ENCODE data around the gene TMEM209. TPM values are rescaled to one million over a fixed set of nuclear protein-coding genes. Genes with fewer than 3 reads are reported as not detected.
"Not testable (repeated sequence)": the region's sequence is repeated elsewhere in the genome, so short reads cannot be mapped to it uniquely, and the experiment has no call there.

TMEM209 gene
- total RNA-seq, 4 donors from 2014 or later = 8.7 to 15.0 (median 12.6) TPM

- TF ChIP-seq POLR2AphosphoS5 (IDR thresholded peaks at IDR 0.05) (no peak), EP300 (IDR thresholded peaks at IDR 0.05) (no peak), POLR2A (IDR thresholded peaks at IDR 0.05) (no peak), CTCF (IDR thresholded peaks at IDR 0.05) (no peak)
- Histone ChIP-seq H3K4me3 (no peak overlapping the region), H3K27ac (no peak overlapping the region), H3K27me3 (no peaks in the 10 kb centered on the region), H3K4me1 (peaks cover 11% of the 10 kb centered on the region), H3K9me3 (no peaks in the 10 kb centered on the region), H3K36me3 (peaks cover 77% of the 10 kb centered on the region)
- 37% methylated on average over 1 of the region's 1 CpG for WGBS
- DNase-seq (ENCODE audit: low spot score in 2 of 2) = no peak
Observed at GRCh38 chr7:130127821-130128317, 77.3 kb downstream of the TMEM209 start.

GRCh38 chr7:130127404-130127803, 77.8 kb downstream of the TMEM209 start:
- DNase-seq (ENCODE audit: low spot score in 2 of 2) = no peak
- TF ChIP-seq CTCF (IDR thresholded peaks at IDR 0.05) (no peak), EP300 (IDR thresholded peaks at IDR 0.05) (no peak), POLR2AphosphoS5 (IDR thresholded peaks at IDR 0.05) (no peak), POLR2A (IDR thresholded peaks at IDR 0.05) (no peak)

GRCh38 chr7:130126840-130127239, 78.4 kb downstream of the TMEM209 start:
- peaks cover 77% of the 10 kb centered on the region for H3K36me3 ChIP-seq
- 98% methylated on average over 3 of the region's 3 CpGs for WGBS

More at GRCh38 chr7:130127404-130127803, 77.8 kb downstream of the TMEM209 start:
- Histone ChIP-seq H3K27ac (no peak overlapping the region), H3K27me3 (no peaks in the 10 kb centered on the region), H3K36me3 (peaks cover 77% of the 10 kb centered on the region), H3K4me1 (peaks cover 11% of the 10 kb centered on the region), H3K4me3 (no peak overlapping the region), H3K9me3 (no peaks in the 10 kb centered on the region)
- WGBS = 74% methylated on average over 2 of the region's 2 CpGs

GRCh38 chr7:130124711-130125110, 80.5 kb downstream of the TMEM209 start:
- TF ChIP-seq POLR2AphosphoS5 (IDR thresholded peaks at IDR 0.05) = no peak
- no peak for TF ChIP-seq EP300 (IDR thresholded peaks at IDR 0.05)
- TF ChIP-seq CTCF (IDR thresholded peaks at IDR 0.05) = no peak
- TF ChIP-seq POLR2A (IDR thresholded peaks at IDR 0.05) = no peak
- WGBS = 92% methylated on average over 2 of the region's 2 CpGs
- no peak overlapping the region for H3K4me3 ChIP-seq
- H3K27me3 ChIP-seq = no peaks in the 10 kb centered on the region
- peaks cover 11% of the 10 kb centered on the region for H3K4me1 ChIP-seq
- H3K36me3 ChIP-seq = peaks cover 73% of the 10 kb centered on the region
- DNase-seq (ENCODE audit: low spot score in 2 of 2) = no peak
- no peak overlapping the region for H3K27ac ChIP-seq
- H3K9me3 ChIP-seq = no peaks in the 10 kb centered on the region

More at GRCh38 chr7:130126840-130127239, 78.4 kb downstream of the TMEM209 start:
- DNase-seq (ENCODE audit: low spot score in 2 of 2); H3K27me3 ChIP-seq; H3K9me3 ChIP-seq; H3K27ac ChIP-seq; H3K4me3 ChIP-seq: not testable (repeated sequence)
- H3K4me1 ChIP-seq = peaks cover 11% of the 10 kb centered on the region

- H3K9me3 ChIP-seq = no peaks in the 10 kb centered on the region
Observed at GRCh38 chr7:130123501-130123900, 81.7 kb downstream of the TMEM209 start.

More at GRCh38 chr7:130123501-130123900, 81.7 kb downstream of the TMEM209 start:
- Histone ChIP-seq H3K36me3 (peaks cover 70% of the 10 kb centered on the region), H3K4me3 (no peak overlapping the region), H3K27me3 (no peaks in the 10 kb centered on the region), H3K4me1 (peaks cover 11% of the 10 kb centered on the region), H3K27ac (no peak overlapping the region)
- TF ChIP-seq POLR2A (IDR thresholded peaks at IDR 0.05) = no peak
- TF ChIP-seq CTCF (IDR thresholded peaks at IDR 0.05) = no peak
- no peak for TF ChIP-seq EP300 (IDR thresholded peaks at IDR 0.05)
- no peak for TF ChIP-seq POLR2AphosphoS5 (IDR thresholded peaks at IDR 0.05)
- no peak for DNase-seq (ENCODE audit: low spot score in 2 of 2)
